Suprapubic skin (tissue), 4 donors: ENCODE measurements around the gene OR10G7.

Experiments
- CTCF ChIP-seq, 2 donors: fragments of 200-600 bp in 1 of 2; fragments of 450-650 bp in 1 of 2; sonication (generic) in 1 of 2; IDR thresholded peaks; one replicate each; pipeline ENCODE4 v1.5.1; 2016 to 2019; ENCODE audit warnings: antibody characterized with exemption in 2 of 2, mild to moderate bottlenecking in 1 of 2, moderate library complexity in 1 of 2
- EP300 ChIP-seq: sonication (generic); formaldehyde crosslinking; IDR thresholded peaks from one replicate; pipeline ENCODE4 v1.6.1; 2017; ENCODE audit warnings: antibody characterized with exemption
- POLR2A ChIP-seq, 2 donors: fragments of 450-650 bp; IDR thresholded peaks; one replicate each; pipeline ENCODE4 v1.6.1; 2017; ENCODE audit warnings: antibody characterized with exemption in 2 of 2, mild to moderate bottlenecking in 2 of 2, moderate library complexity in 2 of 2
- POLR2AphosphoS5 ChIP-seq, 3 donors: sonication (generic); formaldehyde crosslinking; IDR thresholded peaks; one replicate each; pipeline ENCODE4 v1.6.1; 2017; ENCODE audit warnings: antibody characterized with exemption in 3 of 3

DNA sequence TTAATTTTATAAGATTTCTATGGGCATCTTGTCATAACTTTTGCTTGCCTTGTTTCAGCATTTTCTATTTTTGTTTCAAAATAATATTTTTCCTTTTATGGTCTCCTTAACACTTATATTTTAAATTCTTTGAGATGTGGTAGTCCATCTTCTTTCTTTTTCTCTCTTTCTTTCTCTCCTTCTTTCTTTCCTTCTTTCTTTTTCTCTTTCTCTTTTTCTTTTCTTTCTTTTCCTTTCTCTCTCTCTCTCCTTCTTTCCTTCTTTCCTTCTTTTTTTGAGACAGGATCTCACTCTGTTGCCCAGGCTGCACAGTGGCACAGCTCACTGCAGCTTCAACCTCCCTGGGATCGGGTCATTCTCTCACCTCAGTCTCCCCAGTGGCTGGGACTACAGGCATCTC, 36.1 kb upstream of the OR10G7 start:
- TF ChIP-seq EP300, result no peak
- no peak for TF ChIP-seq POLR2A (IDR thresholded peaks at IDR 0.05)
- no peak for TF ChIP-seq POLR2AphosphoS5 (IDR thresholded peaks at IDR 0.05)
- TF ChIP-seq CTCF (IDR thresholded peaks at IDR 0.05), result no peak
